Activated CD8-positive, alpha-beta T cell treated with anti-CD3 and anti-CD28 coated beads, Interleukin-2, amount 10 ng/mL, durations not matched to agents 7 days and 5 days (primary cell): Measurements from ENCODE around the gene POLE. TPM values are rescaled to one million over a fixed set of nuclear protein-coding genes. Genes with fewer than 3 reads are reported as not detected.
A peak's percentile ranks its signal among the peaks of the same experiment; 100 is the strongest.

Source experiments
- ATAC-seq: fragments of 150-1000 bp; cut with Tn5 transposase; one replicate; pipeline ENCODE4 v1.10.0; 2021; ENCODE audit warnings: moderate library complexity
- CTCF ChIA-PET: fragments of 350-600 bp; sonication (Branson Sonifier 250); formaldehyde crosslinking; loops from one replicate; lab custom pipeline; 2021; ENCODE audit warnings: antibody characterized with exemption; lab: Charles Lee
- POLR2A ChIA-PET: fragments of 350-600 bp; sonication (Branson Sonifier 250); formaldehyde crosslinking; loops from one replicate; lab custom pipeline; 2021; ENCODE audit warnings: antibody characterized with exemption; lab: Charles Lee
- DNase-seq: peaks from one replicate; pipeline ENCODE4 v3.0.0-alpha.2; 2020
- H3K27ac Mint-ChIP-seq: one replicate; pipeline ENCODE4 v1.8.0; 2021; ENCODE audit warnings: mild to moderate bottlenecking, mixed read lengths
- H3K27me3 Mint-ChIP-seq: one replicate; pipeline ENCODE4 v1.8.0; 2021; ENCODE audit warnings: low read depth, mixed read lengths
- H3K36me3 Mint-ChIP-seq: one replicate; pipeline ENCODE4 v1.8.0; 2021; ENCODE audit warnings: low read depth, mixed read lengths
- H3K4me1 Mint-ChIP-seq: one replicate; pipeline ENCODE4 v1.8.0; 2021; ENCODE audit warnings: low read depth, mixed read lengths
- H3K4me3 Mint-ChIP-seq: one replicate; pipeline ENCODE4 v1.8.0; 2021; ENCODE audit warnings: mild to moderate bottlenecking, mixed read lengths
- H3K9me3 Mint-ChIP-seq: one replicate; pipeline ENCODE4 v1.8.0; 2022; ENCODE audit warnings: mixed read lengths; ENCODE audit not compliant: insufficient read depth
- total RNA-seq, 2 experiments: library from RNA; stranded (reverse); gene quantifications; one replicate each; pipeline ENCODE4 v1.2.3, GENCODE V29; 2021

The POLE gene, protein sequence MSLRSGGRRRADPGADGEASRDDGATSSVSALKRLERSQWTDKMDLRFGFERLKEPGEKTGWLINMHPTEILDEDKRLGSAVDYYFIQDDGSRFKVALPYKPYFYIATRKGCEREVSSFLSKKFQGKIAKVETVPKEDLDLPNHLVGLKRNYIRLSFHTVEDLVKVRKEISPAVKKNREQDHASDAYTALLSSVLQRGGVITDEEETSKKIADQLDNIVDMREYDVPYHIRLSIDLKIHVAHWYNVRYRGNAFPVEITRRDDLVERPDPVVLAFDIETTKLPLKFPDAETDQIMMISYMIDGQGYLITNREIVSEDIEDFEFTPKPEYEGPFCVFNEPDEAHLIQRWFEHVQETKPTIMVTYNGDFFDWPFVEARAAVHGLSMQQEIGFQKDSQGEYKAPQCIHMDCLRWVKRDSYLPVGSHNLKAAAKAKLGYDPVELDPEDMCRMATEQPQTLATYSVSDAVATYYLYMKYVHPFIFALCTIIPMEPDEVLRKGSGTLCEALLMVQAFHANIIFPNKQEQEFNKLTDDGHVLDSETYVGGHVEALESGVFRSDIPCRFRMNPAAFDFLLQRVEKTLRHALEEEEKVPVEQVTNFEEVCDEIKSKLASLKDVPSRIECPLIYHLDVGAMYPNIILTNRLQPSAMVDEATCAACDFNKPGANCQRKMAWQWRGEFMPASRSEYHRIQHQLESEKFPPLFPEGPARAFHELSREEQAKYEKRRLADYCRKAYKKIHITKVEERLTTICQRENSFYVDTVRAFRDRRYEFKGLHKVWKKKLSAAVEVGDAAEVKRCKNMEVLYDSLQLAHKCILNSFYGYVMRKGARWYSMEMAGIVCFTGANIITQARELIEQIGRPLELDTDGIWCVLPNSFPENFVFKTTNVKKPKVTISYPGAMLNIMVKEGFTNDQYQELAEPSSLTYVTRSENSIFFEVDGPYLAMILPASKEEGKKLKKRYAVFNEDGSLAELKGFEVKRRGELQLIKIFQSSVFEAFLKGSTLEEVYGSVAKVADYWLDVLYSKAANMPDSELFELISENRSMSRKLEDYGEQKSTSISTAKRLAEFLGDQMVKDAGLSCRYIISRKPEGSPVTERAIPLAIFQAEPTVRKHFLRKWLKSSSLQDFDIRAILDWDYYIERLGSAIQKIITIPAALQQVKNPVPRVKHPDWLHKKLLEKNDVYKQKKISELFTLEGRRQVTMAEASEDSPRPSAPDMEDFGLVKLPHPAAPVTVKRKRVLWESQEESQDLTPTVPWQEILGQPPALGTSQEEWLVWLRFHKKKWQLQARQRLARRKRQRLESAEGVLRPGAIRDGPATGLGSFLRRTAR (N-terminal part only)
- 100 to 1,000 TPM; 200 to 202 TPM for total RNA-seq

DNA sequence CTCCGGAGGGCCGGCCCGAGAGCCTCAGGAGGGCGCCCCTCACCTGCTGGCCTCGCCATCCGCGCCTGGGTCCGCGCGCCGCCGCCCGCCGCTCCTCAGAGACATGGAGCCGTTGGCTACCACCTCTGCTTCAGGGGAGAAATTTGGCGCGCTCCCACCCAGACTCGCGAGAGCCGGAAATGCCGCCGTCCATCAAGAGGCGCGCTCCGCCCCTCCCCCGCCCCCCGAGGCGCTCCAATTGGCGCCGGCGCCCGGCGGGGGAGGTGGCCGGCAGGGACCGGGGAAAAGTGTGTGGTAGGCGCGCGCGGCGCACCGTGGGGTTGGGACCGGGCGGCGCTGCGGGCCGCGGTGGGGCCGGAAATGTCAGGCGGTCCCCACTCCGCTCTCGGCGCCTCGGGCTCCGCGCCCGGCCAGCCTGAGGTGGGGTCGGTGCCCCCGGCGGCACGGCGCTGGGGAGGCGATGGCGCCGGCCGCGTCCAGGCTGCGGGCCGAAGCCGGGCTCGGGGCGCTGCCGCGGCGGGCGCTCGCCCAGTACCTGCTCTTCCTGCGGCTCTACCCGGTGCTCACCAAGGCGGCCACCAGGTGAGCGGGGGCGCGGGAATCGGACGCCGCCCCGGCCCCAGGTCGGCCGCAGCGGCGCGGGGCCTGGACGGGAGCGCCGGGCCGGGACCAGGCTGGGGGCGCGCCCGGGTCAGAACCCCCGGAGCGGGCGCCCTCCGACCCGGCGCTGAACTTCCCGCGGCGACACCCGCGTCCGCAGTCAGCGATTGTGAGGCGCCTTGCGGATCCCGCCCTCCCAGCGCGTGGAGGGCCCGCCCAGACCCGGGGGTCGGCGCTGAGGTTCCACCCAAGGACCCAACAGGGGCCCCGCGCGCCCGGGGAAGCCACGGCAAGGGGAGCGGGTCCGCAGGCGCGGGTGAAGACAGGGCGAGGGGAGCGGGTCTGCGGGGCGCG lies at the start of gene POLE, which contains the start of gene PXMP2:
POLE (minus strand) TSS at position 132 of the 954 bp plus-strand sequence; CDS start at position 105, 27 bp downstream.
PXMP2 (plus strand) TSS at position 377 of the 954 bp plus-strand sequence; CDS start at position 461, 84 bp downstream.
- Mint-ChIP-seq H3K9me3 (no peaks in the 10 kb centered on the region), H3K36me3 (peaks cover 35% of the 10 kb centered on the region), H3K27me3 (no peaks in the 10 kb centered on the region), H3K27ac (peak within 1 kb of the TSS; percentile 90), H3K4me1 (peaks cover 29% of the 10 kb centered on the region), H3K4me3 (peak within 1 kb of the TSS; percentile 78)
- peak; percentile 97 for DNase-seq
- peak; percentile 94 for ATAC-seq
- POLR2A ChIA-PET: interaction anchor here (1.3 kb wide), 1 partner anchor 23 kb away, joined by 6 read pairs; the partner anchor contains the start of gene PGAM5
- CTCF ChIA-PET: no interaction called here

- H3K27ac Mint-ChIP-seq: no peak overlapping the region
- no peak for DNase-seq
- H3K9me3 Mint-ChIP-seq: no peaks in the 10 kb centered on the region
- ChIA-PET CTCF (interaction anchor here (1.0 kb wide), 1 partner anchor 15 kb away, joined by 3 read pairs; no protein-coding TSS in a partner anchor), POLR2A (no interaction called here)
- peaks cover 82% of the 10 kb centered on the region for H3K36me3 Mint-ChIP-seq
- H3K4me1 Mint-ChIP-seq: no peaks in the 10 kb centered on the region
- no peak for ATAC-seq
- no peak overlapping the region for H3K4me3 Mint-ChIP-seq
- no peaks in the 10 kb centered on the region for H3K27me3 Mint-ChIP-seq
These were observed 49.8 kb upstream of the POLE start for GRCh38 chr12:132736913-132737312.

DNA sequence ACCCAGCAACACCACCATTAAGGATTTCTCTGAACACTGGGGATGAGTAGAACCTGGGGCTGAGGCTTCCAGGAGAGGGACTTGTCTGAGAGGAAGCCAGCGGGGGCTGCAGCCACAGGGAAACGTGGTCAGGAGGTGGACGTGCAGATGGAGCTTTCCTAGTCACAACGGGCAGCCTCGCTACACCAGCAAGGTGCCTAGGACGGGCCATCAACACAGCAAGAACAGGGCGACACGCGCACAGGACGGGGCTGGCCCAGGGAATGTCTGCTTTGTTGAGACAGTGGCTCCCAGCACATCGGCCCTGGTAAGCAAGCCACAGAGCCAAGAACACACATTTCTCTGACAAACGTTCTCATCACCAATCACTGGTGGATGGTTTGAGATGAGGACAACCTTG lies 49.2 kb upstream of the POLE start:
- ChIA-PET POLR2A (no interaction called here), CTCF (interaction anchor here (1.0 kb wide), 1 partner anchor 15 kb away, joined by 3 read pairs; no protein-coding TSS in a partner anchor)
- H3K27me3 Mint-ChIP-seq: no peaks in the 10 kb centered on the region
- H3K9me3 Mint-ChIP-seq: no peaks in the 10 kb centered on the region
- no peak overlapping the region for H3K4me3 Mint-ChIP-seq
- H3K36me3 Mint-ChIP-seq: peaks cover 84% of the 10 kb centered on the region
- DNase-seq (no peak), ATAC-seq (no peak)
- H3K4me1 Mint-ChIP-seq: no peaks in the 10 kb centered on the region
- no peak overlapping the region for H3K27ac Mint-ChIP-seq

DNA sequence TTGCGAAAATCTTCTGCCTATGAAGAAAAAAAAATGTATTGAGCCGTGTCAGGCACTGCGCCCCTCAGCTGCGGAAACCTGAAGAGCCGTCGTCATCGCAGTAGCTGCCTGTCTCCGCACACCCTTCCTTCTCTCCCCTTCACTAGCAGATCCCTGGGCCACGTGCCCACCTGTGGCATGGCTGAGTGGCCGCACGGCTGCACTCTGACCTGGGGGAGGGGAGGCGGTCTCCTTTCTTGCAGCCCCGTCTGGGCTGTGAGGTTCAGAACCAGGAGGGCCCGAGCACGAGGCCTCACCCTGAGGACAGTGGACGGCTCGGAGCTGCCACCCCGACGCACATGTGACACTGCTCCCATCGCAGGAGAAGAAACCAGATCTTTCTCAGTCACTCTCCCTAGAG lies 48.4 kb upstream of the POLE start:
- Mint-ChIP-seq H3K36me3 (peaks cover 83% of the 10 kb centered on the region), H3K27me3 (no peaks in the 10 kb centered on the region), H3K4me1 (no peaks in the 10 kb centered on the region), H3K27ac (no peak overlapping the region), H3K4me3 (no peak overlapping the region), H3K9me3 (no peaks in the 10 kb centered on the region)
- ChIA-PET POLR2A (no interaction called here), CTCF (no interaction called here)
- DNase-seq: no peak
- no peak for ATAC-seq

DNA sequence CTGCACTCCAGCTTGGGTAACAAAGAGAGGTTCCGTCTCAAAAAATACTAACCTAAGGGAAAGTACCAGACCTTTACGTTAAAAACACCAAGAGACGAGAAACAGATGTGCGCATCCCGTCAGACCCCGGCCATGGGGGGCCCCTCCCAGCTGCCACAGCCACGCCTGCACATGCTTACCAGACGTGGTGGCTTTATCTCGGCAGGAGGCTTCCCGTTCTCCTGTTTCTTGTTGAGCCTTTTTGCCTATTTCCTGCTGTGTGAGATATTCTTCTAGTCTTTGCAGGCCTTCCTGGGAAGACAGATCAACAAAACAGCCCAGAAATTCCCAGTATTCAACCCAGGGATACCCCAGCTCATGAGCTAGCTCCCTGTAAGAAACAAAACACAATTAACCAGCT lies 47.1 kb upstream of the POLE start:
- Mint-ChIP-seq H3K4me3 (no peak overlapping the region), H3K9me3 (no peaks in the 10 kb centered on the region), H3K36me3 (peaks cover 80% of the 10 kb centered on the region), H3K27ac (no peak overlapping the region), H3K4me1 (no peaks in the 10 kb centered on the region), H3K27me3 (no peaks in the 10 kb centered on the region)
- DNase-seq (no peak), ATAC-seq (no peak)
- POLR2A ChIA-PET: no interaction called here
- CTCF ChIA-PET: no interaction called here

- Mint-ChIP-seq H3K4me1 (peaks cover 2% of the 10 kb centered on the region), H3K27ac (no peak overlapping the region), H3K27me3 (no peaks in the 10 kb centered on the region), H3K4me3 (no peak overlapping the region), H3K36me3 (peaks cover 87% of the 10 kb centered on the region), H3K9me3 (no peaks in the 10 kb centered on the region)
- ChIA-PET CTCF (no interaction called here), POLR2A (no interaction called here)
- DNase-seq: no peak
- no peak for ATAC-seq
These were observed 44.4 kb upstream of the POLE start for GRCh38 chr12:132731574-132731973.

GRCh38 chr12:132730353-132730752 lies 43.2 kb upstream of the POLE start:
- Mint-ChIP-seq H3K4me3 (no peak overlapping the region), H3K36me3 (peaks cover 89% of the 10 kb centered on the region), H3K27ac (peak overlapping the region; percentile 10), H3K27me3 (no peaks in the 10 kb centered on the region), H3K4me1 (peaks cover 2% of the 10 kb centered on the region), H3K9me3 (no peaks in the 10 kb centered on the region)
- no peak for DNase-seq
- ATAC-seq: peak; percentile 19
- ChIA-PET POLR2A (interaction anchor here (0.7 kb wide), 1 partner anchor 22 kb away, joined by 4 read pairs; no protein-coding TSS in a partner anchor), CTCF (no interaction called here)

DNA sequence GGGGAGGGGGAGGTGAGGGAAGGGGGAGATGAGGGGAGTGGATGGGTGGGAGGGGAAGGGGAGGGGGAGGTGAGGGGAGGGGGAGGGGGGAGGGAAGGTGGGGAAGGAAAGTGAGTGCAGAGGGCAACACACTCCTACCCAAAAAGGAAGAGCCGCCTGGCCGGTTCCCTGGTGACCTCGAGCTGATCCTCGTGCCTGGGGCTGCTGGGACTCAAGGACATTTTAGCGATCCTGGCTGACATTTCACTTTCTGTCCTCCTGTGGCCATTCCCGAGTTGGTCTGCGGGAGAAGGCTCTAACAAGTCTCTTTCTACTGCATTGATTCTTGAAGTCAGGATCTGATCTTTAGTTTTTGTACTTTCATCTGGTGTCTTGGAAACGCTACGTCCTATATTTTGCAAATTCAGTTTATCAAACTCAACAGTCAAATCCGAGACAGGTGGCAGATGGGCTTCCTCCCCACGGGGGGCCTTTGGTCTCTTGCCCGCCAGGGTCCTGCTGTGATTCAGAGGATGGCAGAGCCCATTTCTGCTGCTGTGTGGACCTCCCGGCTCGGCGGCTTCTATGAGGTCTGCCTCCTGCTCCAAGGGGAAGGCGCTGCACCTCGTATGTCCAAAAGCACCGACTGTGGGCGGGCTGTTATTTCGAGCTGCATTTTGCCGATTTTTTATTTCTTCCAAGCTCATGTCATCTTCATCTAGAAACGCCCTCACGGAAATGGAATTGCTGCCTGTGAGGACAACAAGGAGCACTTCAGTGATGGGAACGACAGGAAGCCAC lies 42.6 kb upstream of the POLE start:
- Mint-ChIP-seq H3K36me3 (peaks cover 87% of the 10 kb centered on the region), H3K27me3 (no peaks in the 10 kb centered on the region), H3K27ac (peak overlapping the region; percentile 10), H3K4me1 (peaks cover 2% of the 10 kb centered on the region), H3K9me3 (no peaks in the 10 kb centered on the region), H3K4me3 (no peak overlapping the region)
- ATAC-seq (peak; percentile 39), DNase-seq (no peak)
- POLR2A ChIA-PET: no interaction called here
- CTCF ChIA-PET: no interaction called here

DNA sequence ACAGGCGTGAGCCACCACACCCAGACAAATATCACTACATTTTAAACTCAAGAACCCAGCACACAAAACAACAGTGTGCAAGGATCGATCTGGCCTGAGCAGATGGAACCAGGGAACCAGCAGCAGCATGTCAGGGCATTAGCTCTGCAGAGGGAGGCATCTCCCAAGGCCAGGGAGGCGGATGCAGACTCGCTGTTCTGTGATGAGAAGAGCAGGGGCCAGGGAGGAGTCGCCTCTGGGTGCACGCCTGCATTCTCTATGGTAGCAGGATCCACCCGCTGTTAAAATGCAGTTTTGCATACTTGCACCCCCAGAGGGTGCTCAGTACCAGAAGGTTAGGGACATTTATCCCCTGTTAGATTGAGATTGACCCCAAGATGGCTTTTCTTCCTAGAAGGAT lies 41.4 kb upstream of the POLE start:
- ATAC-seq: no peak
- DNase-seq: no peak
- H3K9me3 Mint-ChIP-seq: no peaks in the 10 kb centered on the region
- no peaks in the 10 kb centered on the region for H3K27me3 Mint-ChIP-seq
- no peak overlapping the region for H3K27ac Mint-ChIP-seq
- H3K4me1 Mint-ChIP-seq: peaks cover 2% of the 10 kb centered on the region
- no peak overlapping the region for H3K4me3 Mint-ChIP-seq
- ChIA-PET POLR2A (no interaction called here), CTCF (no interaction called here)
- H3K36me3 Mint-ChIP-seq: peaks cover 83% of the 10 kb centered on the region
